HG02981 (cell line): ENCODE results near the gene TTC21A.

Experiments
- ATAC-seq: cut with Tn5 transposase; IDR thresholded peaks from one replicate; pipeline ENCODE4 v1.9.1; 2021; ENCODE audit warnings: mild to moderate bottlenecking, moderate library complexity; ENCODE audit not compliant: unreplicated experiment

The TTC21A gene

DNA sequence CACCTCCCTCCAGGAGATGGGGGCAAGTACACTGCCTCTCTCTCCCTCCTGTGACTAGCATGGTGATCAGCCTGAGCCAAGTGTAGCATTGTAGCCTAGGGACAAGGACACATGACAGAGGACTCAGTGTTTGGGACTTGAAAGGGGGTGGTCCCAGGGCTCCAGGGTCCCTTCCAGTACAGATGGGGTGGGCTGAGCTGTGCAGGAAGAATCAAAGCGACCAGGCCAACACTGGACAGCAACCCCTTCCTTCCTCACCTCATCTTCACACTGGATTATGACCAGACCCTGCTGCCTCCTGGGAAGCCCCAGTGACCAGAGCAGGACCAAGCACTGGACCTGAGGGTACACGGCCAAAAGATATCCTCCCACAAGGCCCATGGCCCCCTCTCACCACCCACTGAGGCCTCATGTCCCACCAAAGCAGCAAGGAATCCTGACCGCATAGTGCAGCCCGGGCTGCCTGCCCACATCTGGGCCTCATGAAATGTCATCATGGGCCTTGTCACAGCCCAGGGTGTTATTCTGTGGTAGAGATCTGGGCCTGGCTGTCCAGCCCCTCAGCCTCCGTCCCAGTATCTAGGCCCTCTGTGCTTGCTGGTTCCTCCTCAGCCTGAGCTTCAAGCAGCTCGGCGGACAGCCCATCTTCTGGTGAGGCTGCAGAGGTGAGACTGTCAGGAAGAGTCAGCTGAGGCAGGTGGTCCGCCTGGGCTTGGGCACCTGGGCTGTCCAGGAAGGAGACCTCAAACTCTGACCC lies 9.6 kb upstream of the TTC21A start:
- no peak for ATAC-seq

DNA sequence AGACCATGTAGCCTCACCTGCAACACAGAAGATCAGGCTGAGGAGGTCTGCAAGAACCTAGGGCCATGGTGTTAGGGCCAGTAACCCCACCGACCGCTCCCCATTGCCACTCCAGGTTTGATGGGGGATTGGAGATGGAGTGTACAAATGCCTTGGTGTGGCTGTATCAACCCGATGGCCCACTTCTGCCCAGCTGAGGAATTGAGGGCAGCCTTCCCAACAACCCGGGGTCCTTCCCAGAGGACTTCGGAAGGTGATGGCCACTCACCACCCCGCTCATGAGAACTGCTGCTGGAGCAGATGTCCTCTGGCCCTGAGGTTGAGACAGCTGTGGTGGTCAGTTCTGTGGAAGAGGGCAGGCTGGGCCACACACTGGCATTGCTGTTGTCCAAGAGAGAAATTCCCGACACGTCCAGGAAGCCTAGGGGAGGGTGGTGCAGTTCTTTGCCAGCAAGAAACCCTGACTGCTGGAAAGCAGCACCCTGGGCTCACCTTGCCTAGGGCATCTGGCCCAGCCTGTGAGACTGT lies 8.9 kb upstream of the TTC21A start:
- no peak for ATAC-seq

DNA sequence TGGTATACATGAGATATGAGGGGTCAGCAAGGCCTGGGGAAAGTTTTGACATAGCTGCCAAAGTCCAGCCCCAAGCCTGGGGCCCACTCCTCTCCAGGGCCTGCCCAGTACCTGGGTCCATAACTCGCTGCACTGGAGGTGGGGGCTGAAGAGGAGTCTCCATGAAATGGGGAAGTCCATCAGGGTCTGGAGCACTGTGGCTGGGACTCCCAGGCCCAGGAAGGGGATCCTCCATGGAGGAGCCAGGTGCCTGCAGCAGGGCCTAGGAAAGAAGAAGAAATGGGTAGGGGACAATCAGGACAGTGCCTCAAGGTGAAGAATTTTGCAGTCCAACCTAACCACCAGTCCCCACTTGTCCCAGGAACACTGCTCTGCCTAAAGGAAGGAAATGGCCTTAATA lies 8.2 kb upstream of the TTC21A start:
- ATAC-seq, result no peak

DNA sequence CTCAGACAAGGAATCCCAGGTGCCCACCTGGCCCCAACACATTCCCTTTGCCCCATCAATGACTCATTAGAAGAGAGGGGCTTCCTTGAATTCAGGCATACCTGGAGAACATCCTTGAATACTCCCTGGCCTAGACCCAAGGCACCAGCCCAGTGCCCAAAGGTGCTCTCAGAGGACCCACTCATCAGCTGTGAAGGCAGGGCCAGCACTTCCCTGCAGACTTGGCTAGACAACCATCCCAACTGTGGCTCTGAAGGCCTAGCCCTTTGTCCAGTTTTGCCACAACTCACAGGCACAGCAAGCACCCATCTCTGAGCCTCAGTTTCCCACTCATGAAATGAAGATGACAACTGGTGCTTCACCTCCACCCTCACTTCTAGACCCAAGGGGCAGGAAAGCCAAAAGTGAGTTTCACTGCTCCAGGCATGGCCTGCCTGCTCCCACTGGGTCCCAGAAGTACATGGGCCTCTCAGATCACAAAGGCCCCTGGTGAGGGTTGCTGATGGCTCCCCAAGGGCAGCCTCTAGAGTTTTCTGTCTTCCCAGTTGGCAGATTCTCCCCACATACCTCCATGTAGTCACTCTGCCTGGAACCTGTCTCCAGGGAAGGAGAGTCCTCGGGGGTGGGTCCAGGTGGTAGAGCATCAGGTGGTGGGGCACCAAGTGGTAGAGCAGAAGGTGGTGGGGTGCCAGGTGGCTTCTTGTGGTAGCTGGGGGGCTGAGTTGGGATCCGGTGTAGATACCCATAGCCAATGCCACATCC lies 7.6 kb upstream of the TTC21A start:
- no peak for ATAC-seq

DNA sequence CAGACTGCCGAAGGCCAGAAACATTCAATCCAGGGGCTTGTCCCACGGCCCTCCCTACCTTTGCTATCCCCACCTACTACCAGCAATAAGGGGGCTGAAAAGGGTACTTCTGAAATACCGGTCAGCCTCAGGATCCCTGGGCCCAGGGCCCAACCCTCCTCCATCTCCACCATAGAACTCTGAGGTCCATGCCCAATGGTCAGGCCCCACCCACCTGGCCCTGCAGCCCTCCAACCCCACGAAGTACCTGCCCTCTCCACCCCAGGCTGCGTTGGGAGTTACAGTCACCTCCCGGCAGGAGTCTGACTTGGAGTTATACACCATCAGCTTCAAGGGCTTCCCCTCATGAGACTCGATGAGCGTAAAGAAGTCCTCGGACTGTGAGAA lies 7.0 kb upstream of the TTC21A start:
- no peak for ATAC-seq

DNA sequence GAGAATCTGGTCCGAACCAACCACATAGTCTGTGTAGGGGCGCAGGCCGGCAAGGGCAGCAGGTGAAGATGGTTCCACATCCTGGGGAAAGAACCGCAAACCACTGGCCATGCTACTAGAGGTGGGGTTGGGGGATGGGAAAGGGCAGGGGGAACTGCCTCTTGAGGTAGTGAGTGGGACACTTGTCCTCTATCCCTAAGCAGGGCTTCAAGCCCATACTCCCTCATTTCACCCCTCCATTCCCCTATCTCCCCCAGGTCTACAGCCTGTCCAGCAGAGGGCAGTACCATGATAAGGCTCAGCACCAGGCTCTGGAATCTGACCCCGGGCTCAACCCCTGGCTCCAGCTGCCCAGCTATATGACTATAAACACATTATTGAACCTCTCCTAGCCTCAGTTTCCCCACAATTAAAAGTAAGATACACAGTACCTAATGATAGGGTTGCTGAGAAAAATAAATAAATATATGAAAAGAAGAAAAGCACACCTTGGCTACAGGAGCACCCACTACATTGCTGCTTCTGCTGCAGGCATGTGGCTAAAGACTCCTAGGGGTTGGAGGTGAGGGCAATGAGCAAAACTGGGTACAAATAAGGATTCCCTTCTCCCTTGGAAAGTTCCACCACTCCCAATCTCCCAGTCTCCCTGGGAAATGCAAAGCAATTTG lies 6.3 kb upstream of the TTC21A start:
- ATAC-seq, result peak; percentile 66

DNA sequence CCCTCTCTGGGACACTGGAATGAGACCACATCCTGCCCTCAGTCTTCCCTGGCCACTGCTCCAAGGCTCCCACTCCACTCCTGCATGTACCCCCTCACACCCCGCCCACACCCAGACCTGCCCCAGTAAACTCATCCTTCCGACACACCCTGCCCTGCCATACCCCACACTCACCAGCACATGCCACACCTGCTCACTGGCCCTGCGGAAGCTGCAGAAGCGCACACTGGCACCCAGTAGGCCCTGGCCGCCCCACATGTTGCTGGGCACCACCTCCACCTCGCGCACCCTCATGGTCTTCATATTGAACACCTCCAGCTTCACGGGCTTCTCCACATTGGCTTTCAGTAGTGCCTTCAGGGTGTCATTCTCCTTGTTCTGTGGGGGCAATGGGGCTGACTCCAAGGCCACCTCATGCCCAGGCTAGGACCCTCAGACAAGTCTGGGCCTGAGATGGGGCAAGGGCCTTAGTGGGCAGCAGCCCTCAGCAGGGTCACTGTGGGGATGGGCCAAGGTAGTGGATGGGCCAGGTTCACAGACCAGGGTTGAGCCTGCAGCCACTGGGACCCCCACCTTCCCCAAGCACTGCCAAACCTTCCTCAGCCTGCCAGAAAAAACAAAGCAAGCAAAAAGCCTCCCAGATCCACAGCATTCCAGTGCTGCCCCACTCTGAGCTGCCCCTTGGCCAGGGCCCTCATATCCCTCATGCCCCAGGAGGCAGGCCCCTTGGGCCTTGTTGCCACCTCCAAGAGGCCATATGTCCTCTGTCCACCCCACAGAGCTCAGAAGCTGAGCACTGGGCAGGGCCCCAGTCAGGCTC lies 4.8 kb upstream of the TTC21A start:
- no peak for ATAC-seq

DNA sequence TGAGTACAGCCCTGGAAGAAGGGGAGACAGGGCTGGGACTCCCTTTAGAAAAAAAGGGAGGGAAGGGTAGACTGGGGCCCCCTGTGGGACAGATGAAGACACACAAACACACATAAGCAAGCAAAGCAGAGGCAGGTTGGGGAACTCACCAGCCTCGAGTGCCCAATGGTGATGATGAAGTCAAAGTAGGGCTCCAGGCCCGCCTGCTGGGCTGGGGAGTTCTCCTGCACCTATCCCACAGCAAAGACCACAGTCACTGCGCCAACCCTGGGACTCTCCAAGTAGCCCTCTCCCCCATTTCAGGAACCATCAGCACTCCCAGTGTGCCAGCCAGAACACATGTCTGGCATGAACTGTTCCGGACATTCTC lies 4.2 kb upstream of the TTC21A start:
- ATAC-seq, result no peak

DNA sequence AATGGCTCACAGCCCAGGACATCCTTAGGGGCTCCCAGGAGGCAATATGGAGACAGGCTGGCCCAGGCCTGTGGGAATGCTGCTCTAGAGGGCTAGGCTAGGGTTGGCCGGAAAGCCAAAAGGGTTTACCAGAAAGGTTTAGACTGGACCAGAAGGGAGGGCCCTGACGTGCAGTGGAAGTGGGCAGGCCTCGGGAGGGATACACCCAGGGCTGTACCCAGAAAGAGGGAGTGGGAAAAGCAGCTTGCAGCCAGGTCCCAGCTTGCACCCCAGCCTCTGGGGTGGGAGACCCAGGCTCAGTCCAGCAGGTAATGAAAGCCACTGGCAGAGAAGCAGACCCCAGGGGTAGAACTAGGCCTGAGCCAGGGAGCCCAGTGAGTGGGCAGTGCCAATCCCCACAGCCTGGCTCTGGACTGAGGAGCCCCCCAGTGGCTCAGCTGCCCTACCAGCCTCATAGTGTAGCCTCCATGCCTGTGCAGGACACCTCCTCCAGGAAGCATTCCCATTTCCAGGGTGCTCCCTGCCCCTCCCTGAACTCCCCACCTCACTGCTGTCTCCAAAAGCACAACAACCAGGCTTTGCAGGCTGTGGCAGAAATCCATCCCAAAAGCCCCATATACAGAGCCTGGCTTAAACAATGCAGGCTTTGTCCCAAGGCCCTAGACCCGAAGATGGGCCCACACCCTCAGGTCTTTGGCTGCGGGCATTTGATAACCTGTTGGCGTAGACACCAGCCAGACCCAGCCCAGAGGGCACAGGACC lies 3.5 kb upstream of the TTC21A start:
- no peak for ATAC-seq

DNA sequence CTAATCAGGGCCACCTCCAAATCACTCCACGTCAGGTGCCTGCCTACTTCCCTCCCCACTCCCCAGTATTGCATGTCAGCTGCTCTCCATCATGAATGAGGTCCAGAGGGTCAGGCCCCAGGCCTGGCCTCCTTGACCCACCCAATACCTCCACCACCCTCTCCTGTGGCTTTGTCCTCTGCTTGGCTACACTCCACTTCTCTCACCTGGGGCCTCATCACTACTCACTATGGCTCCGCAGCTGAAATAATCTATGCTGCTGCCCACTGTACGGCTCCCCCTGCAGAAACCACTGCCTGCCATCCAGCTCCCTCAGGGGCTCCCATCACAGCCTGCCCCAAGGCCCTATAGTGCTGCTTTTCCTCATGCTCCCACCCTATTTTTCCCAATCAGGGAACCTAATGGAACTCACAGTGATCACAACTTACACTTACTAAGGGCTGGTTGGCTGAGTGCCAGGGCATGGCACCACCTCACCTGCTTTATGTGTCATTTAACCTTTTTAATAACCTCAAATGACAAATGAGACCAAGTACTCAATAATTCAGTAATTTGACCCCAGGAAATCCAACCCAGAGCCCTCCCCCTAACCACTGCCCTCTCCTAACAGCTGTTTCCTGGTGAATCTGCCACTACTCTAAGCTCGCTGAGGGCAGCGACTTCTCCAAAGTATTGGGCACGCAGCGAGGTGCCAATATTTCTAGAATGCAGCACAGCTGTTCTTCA lies 2.4 kb upstream of the TTC21A start:
- no peak for ATAC-seq

DNA sequence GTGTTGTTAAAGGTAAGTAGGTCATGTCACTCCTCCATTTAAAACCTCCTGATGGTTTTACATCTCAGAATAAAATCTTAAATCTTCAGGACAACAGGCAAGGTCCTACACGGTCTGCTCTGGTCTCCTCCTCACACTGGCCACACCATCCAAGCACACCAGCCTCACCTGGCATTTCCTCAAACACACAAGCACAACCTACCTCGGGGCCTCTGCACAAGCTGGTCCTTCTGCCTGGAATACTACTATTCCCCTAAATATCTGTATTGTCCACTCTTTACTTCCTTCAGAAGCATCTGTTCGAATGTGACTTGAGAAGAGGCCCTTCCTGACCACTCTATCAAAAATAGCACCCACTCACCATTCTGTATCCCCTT lies 1.8 kb upstream of the TTC21A start:
- ATAC-seq, result no peak

DNA sequence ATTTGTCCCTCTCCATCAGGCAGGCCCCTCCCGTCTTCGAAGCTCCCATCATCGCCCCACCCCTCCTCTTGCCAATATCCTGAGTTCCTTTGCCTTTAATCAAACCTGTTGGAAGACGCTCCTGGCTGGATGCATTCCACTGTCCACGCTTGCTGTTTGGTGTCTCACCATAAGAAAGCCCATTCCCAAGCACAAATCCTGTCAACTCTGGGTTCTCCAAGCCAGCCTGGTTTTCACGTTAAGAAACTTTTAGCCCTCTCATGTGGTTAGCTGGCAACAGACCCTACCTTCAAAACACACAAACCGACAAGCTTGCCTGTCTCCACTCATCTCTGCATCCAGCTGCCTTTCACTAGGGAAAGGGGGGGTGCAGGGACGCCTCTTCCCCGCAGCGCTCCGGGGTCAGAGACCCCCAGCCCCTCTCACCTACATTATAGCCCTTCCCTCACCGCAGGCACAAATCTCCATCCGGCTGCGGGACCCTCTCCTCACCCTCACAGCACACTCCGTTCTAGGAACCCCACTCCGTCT lies 1.1 kb upstream of the TTC21A start:
- no peak for ATAC-seq

DNA sequence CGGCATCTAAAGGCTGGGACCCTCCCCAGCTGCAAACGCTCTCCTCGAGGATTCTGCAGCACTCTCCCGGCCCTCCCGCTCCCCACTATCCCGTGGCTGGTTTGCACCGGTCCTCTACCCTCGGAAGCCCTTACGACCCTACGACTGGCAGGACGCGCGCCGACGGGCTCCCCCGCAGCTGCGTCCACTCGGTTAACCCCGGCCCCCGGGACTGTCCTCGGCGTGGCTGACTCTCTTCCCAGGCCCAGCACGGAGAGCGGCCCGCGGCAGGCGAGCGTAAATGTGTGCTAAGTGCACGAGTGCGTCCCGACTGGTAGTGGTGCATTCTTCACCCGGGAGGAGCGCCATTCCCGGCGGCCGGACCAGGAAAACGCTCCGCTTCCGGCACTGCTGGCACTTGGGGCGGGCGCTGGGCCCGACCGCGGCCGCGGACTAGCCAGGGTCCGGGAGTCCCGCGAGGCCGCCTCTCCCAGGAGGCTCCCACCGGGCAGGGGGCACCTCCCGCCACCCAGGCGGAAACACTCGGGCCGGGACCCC lies 561 bp upstream of the TTC21A start:
- peak; percentile 1 for ATAC-seq

DNA sequence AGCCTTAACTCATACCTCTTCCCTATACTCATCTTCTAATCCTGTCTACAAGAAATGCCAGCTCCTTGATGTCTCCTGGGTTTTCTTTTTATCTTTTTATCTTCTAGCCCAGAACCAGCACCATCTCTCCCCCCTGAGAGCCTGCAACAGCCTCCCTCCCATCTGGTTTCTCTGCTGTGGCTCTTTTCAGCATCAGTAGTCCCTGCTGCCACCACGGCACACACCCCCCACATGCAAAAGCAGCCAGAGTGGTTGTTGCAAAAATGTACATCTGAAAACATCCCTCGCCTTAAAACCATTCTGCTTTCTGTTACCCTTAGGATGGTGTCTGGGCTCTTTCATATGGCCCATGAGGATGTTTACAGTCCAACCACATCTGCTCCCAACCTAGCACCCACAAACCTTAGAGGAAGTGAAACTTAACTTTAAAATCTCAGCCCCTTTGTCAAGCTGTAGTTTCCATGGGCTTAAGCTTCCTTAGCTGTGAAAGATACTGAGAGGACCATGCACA lies 775 bp downstream of the TTC21A start:
- ATAC-seq, result peak; percentile 82

DNA sequence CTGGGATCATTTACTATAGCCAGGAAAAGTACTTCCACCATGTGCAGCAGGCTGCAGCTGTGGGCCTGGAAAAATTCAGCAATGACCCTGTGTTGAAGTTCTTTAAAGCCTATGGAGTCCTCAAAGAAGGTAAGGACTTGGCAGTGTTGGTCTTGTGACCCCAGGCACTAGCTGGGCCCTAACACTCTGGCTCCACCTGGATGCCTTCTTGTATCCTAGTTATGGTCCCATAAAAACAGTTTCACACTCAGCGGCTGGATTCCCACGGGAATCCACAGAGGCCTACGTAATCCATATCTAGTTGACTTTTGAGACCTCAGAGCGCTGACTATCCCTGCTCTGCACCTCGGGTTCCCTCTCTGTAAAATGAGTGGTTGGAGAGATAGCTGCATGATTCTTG lies 1.6 kb downstream of the TTC21A start:
- no peak for ATAC-seq

DNA sequence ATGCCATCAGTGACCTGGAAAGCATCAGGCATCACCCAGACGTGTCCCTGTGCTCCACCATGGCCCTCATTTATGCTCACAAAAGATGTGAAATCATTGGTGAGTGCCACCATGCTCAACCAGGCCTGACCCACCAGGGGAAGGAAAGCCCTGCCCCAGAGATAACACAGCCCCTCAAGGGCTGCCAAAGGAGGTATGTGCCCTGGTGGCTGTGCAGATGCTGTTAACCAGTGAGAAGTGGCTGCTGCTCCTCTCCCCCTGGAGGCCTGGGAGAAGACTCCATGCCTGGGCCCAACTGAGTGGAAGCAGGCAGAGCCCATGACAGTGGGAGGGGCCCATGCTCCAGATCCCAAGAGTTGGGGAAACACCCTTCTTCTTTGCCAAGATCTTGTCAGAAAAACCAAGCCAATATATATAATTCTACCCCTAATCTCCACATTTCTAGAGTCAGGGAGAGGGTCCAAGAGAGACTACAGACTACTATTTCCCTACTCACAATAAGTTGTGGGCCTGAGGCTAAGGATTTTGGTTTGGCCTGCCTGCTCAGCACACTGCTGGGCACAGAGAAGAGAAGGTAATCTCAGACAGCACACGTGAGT lies 2.7 kb downstream of the TTC21A start:
- ATAC-seq, result no peak

DNA sequence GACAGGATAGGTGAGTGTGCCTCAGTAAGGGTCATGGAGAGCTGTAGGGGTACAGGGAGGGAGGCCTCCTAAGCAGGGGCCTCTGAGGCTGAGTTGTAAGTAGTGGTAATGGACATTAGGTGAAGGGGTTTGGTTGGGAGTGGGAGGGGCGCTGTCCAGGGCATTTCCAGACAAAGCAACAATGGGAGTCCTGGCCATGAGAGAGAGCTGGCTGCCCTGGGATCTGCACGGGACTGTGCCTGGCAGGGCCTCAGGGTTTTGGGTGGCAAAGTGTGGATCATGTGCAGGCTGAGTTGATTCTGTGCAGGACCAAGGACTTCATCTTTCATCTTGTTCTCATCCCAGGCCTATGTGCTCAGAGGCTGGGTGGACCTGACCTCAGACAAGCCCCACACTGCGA lies 4.6 kb downstream of the TTC21A start:
- ATAC-seq, result no peak

DNA sequence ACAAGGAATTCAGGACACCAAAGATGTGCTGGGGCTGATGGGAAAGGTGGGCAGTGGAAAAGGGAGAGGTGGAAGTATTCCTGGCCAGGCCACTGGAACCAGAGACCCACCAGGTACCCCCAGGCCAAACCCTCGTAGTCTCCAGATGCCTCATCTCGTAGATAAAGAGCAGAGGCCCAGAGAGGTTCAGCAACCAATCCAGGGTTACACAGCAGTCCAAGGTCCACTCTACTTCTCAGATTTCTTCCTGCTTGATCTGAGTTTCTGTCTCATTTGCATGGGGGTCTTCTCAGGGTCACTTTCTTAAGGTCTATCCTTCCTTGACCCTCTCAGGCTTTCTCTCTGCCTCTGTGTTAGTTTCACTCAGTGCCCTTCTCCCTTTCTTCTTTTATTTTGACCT lies 5.1 kb downstream of the TTC21A start:
- ATAC-seq, result no peak

DNA sequence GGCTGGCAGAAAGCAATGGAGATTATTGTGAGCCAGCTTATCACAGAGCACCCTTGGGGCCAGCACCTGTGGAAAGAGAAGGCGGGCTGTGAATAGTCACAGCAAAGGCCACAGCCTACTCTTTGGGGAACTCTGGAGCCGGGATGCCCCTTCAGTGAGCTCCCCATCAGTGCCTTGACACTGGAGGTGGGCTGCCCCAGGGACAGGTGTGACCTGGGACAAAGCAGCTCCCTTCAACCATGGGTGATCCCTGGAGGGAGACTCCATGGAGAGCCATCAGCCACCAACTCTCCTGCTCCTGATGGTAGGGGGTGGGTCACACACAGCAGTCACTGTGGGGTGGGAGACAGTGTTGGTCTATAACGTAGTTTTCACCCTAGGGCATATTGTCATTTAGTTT lies 5.8 kb downstream of the TTC21A start:
- ATAC-seq, result no peak
